ENCODE measurements around the gene SELENOF. TPM values are rescaled to one million over a fixed set of nuclear protein-coding genes. Genes with fewer than 3 reads are reported as not detected.

SELENOF gene
- total and polyA plus RNA-seq, 2 of the 13 experiments (the other 11 are each of a cell fraction or from before 2014, with no cell fraction given): 133 to 163 TPM

DNA sequence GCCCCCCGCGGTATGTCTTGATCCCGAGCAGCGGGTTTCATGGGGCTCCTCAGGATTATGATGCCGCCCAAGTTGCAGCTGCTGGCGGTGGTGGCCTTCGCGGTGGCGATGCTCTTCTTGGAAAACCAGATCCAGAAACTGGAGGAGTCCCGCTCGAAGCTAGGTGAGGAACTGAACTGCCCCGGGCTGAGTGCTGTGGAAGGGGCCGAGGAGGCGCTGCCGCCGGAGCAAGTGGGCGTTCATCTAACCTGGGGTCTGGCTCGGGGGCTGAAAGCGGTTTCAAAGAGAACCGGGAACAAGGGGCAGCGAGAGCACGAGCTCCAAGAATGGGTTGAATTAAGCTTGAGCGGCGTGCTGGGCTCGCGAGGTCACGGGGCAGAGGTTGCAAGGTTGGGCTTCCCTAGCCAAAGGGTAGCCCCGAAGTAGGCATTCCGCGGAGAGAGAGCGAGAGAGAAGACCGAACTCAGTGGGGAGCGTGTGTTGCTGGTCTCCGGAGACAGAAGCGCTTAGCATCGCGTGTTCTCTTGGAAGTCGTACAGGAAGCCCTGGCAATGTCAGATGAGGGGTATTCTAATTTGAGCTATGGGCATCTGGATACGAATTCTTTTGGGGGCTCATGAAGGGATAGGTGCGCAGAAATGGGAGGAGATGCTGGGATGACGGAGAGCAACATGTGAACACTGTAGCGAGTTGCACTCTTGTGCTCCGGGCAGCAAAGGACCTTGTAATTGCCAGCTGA is 1.2 kb upstream of the SELENOF start (continued):
- TF ChIP-seq, protein P1, sequence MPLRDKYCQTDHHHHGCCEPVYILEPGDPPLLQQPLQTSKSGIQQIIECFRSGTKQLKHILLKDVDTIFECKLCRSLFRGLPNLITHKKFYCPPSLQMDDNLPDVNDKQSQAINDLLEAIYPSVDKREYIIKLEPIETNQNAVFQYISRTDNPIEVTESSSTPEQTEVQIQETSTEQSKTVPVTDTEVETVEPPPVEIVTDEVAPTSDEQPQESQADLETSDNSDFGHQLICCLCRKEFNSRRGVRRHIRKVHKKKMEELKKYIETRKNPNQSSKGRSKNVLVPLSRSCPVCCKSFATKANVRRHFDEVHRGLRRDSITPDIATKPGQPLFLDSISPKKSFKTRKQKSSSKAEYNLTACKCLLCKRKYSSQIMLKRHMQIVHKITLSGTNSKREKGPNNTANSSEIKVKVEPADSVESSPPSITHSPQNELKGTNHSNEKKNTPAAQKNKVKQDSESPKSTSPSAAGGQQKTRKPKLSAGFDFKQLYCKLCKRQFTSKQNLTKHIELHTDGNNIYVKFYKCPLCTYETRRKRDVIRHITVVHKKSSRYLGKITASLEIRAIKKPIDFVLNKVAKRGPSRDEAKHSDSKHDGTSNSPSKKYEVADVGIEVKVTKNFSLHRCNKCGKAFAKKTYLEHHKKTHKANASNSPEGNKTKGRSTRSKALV (CRISPR knock-in tag; IDR thresholded peaks at IDR 0.05): no peak
- TF ChIP-seq ARHGAP35 (CRISPR knock-in tag; IDR thresholded peaks at IDR 0.05; ENCODE audit: borderline replicate concordance) (no peak), SATB2 (CRISPR knock-in tag; IDR thresholded peaks at IDR 0.05) (no peak), ZNF451 (CRISPR knock-in tag; IDR thresholded peaks at IDR 0.05) (no peak), KAT2B (IDR thresholded peaks at IDR 0.05; ENCODE audit: borderline replicate concordance, low read depth, low read length) (no peak), PHB2 (IDR thresholded peaks at IDR 0.05; ENCODE audit: partially characterized antibody) (no peak), ARNT (IDR thresholded peaks at IDR 0.05) (no peak), EEA1 (CRISPR knock-in tag; IDR thresholded peaks at IDR 0.05; ENCODE audit: borderline replicate concordance) (no peak), ZNF33A (CRISPR knock-in tag; IDR thresholded peaks at IDR 0.05; ENCODE audit: borderline replicate concordance) (no peak), FOXM1 (CRISPR knock-in tag; IDR thresholded peaks at IDR 0.05) (no peak), ZNF562 (CRISPR knock-in tag; IDR thresholded peaks at IDR 0.05; ENCODE audit: borderline replicate concordance) (no peak), ZNF484 (CRISPR knock-in tag; IDR thresholded peaks at IDR 0.05; ENCODE audit: borderline replicate concordance, low read depth) (no peak), ARNT2 (CRISPR knock-in tag; IDR thresholded peaks at IDR 0.05; ENCODE audit: low read depth) (peak; percentile 6; the same call in 1 of the 2 replicates)
- TF ChIP-seq, protein P2, sequence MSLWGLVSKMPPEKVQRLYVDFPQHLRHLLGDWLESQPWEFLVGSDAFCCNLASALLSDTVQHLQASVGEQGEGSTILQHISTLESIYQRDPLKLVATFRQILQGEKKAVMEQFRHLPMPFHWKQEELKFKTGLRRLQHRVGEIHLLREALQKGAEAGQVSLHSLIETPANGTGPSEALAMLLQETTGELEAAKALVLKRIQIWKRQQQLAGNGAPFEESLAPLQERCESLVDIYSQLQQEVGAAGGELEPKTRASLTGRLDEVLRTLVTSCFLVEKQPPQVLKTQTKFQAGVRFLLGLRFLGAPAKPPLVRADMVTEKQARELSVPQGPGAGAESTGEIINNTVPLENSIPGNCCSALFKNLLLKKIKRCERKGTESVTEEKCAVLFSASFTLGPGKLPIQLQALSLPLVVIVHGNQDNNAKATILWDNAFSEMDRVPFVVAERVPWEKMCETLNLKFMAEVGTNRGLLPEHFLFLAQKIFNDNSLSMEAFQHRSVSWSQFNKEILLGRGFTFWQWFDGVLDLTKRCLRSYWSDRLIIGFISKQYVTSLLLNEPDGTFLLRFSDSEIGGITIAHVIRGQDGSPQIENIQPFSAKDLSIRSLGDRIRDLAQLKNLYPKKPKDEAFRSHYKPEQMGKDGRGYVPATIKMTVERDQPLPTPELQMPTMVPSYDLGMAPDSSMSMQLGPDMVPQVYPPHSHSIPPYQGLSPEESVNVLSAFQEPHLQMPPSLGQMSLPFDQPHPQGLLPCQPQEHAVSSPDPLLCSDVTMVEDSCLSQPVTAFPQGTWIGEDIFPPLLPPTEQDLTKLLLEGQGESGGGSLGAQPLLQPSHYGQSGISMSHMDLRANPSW (CRISPR knock-in tag; IDR thresholded peaks at IDR 0.05; ENCODE audit: borderline replicate concordance): no peak
- TF ChIP-seq, protein P3, sequence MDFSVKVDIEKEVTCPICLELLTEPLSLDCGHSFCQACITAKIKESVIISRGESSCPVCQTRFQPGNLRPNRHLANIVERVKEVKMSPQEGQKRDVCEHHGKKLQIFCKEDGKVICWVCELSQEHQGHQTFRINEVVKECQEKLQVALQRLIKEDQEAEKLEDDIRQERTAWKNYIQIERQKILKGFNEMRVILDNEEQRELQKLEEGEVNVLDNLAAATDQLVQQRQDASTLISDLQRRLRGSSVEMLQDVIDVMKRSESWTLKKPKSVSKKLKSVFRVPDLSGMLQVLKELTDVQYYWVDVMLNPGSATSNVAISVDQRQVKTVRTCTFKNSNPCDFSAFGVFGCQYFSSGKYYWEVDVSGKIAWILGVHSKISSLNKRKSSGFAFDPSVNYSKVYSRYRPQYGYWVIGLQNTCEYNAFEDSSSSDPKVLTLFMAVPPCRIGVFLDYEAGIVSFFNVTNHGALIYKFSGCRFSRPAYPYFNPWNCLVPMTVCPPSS (IDR thresholded peaks at IDR 0.05): no peak
- TF ChIP-seq, protein P4, sequence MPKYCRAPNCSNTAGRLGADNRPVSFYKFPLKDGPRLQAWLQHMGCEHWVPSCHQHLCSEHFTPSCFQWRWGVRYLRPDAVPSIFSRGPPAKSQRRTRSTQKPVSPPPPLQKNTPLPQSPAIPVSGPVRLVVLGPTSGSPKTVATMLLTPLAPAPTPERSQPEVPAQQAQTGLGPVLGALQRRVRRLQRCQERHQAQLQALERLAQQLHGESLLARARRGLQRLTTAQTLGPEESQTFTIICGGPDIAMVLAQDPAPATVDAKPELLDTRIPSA (CRISPR knock-in tag; IDR thresholded peaks at IDR 0.05; ENCODE audit: borderline replicate concordance): no peak
- TF ChIP-seq, protein P5, sequence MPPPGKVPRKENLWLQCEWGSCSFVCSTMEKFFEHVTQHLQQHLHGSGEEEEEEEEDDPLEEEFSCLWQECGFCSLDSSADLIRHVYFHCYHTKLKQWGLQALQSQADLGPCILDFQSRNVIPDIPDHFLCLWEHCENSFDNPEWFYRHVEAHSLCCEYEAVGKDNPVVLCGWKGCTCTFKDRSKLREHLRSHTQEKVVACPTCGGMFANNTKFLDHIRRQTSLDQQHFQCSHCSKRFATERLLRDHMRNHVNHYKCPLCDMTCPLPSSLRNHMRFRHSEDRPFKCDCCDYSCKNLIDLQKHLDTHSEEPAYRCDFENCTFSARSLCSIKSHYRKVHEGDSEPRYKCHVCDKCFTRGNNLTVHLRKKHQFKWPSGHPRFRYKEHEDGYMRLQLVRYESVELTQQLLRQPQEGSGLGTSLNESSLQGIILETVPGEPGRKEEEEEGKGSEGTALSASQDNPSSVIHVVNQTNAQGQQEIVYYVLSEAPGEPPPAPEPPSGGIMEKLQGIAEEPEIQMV (CRISPR knock-in tag; IDR thresholded peaks at IDR 0.05; ENCODE audit: low read depth): no peak
- TF ChIP-seq, protein P6, sequence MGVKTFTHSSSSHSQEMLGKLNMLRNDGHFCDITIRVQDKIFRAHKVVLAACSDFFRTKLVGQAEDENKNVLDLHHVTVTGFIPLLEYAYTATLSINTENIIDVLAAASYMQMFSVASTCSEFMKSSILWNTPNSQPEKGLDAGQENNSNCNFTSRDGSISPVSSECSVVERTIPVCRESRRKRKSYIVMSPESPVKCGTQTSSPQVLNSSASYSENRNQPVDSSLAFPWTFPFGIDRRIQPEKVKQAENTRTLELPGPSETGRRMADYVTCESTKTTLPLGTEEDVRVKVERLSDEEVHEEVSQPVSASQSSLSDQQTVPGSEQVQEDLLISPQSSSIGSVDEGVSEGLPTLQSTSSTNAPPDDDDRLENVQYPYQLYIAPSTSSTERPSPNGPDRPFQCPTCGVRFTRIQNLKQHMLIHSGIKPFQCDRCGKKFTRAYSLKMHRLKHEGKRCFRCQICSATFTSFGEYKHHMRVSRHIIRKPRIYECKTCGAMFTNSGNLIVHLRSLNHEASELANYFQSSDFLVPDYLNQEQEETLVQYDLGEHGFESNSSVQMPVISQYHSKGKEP (CRISPR knock-in tag; IDR thresholded peaks at IDR 0.05): no peak
